ENCODE results near the gene PGLYRP3. TPM values are rescaled to one million over a fixed set of nuclear protein-coding genes. Genes with fewer than 3 reads are reported as not detected.

The PGLYRP3 gene
- total and polyA plus RNA-seq, 2 donors (not counting 3 experiments of a cell fraction or from before 2014, with no cell fraction given), result not detected

GRCh38 chr1:153261281-153262069 is 51.3 kb downstream of the PGLYRP3 start:
- peak overlapping the region in 1 of 3 experiments; percentile 13 for H3K4me3 ChIP-seq (replicated peaks in 1 of 3; ENCODE audit: insufficient read depth in 1 of 3, low read depth in 1 of 3, low read length in 3 of 3)
- CTCF ChIA-PET, result no interaction called here
- no peak for FAIRE-seq

More at GRCh38 chr1:153261281-153262069, 51.3 kb downstream of the PGLYRP3 start:
- no peaks in the 10 kb centered on the region for H3K4me1 ChIP-seq (ENCODE audit: control insufficient read depth, extremely low read depth, insufficient read depth, low read length)
- intact Hi-C loops (cut with micrococcal nuclease) (no loop called here), dilution Hi-C loops (cut with MboI; ENCODE audit: extremely low pct_ligation_motif_present, low sequenced_read_pairs) (no loop called here)
- no TSS peak for BruUV-seq (replicated peaks)
- H3K4me2 ChIP-seq (ENCODE audit: insufficient read depth, low read length), result no peak overlapping the region
- H3K36me3 ChIP-seq (ENCODE audit: control insufficient read depth in 2 of 2, extremely low read depth in 1 of 2, insufficient read depth in 2 of 2, low read length in 2 of 2), result no peaks in the 10 kb centered on the region
- H3K27me3 ChIP-seq (ENCODE audit: control insufficient read depth in 2 of 2, insufficient read depth in 2 of 2, low read length in 2 of 2), result peaks cover 36 to 53% of the 10 kb centered on the region in 2 experiments
- peak overlapping the region; percentile 23 for H2AFZ ChIP-seq (ENCODE audit: low read depth, low read length)
- POLR2A ChIA-PET, result no interaction called here
- H3K79me2 ChIP-seq (ENCODE audit: control insufficient read depth, insufficient read depth, low read length), result no peaks in the 10 kb centered on the region
- no peak for DNase-seq (ENCODE audit: low read depth, low spot score)
- no peaks in the 10 kb centered on the region for H3K9me3 ChIP-seq (replicated peaks; ENCODE audit: control insufficient read depth, insufficient read depth, low read length)
- peak; percentile 69 for TF ChIP-seq EZH2 (IDR thresholded peaks at IDR 0.05; ENCODE audit: borderline replicate concordance, low read depth, low read length, severe bottlenecking)
- TF ChIP-seq CTCF (IDR thresholded peaks at IDR 0.05; ENCODE audit: extremely low read depth in 1 of 2, insufficient read depth in 1 of 2, low read depth in 1 of 2, low read length in 2 of 2), result no peak
- H3K9ac ChIP-seq (replicated peaks; ENCODE audit: extremely low read depth, insufficient read depth, low read length), result no peak overlapping the region
- no peak overlapping the region for H3K27ac ChIP-seq (ENCODE audit: insufficient read depth, low read depth, low read length)
- peaks cover 2% of the 10 kb centered on the region for H3K9me1 ChIP-seq (replicated peaks; ENCODE audit: control insufficient read depth, extremely low read depth, insufficient read depth, low read length)
- no peaks in the 10 kb centered on the region for H4K20me1 ChIP-seq (replicated peaks; ENCODE audit: control insufficient read depth, extremely low read depth, insufficient read depth, low read length)
